ENCODE data around the gene MPHOSPH10.
"Not testable (repeated sequence)": the region's sequence is repeated elsewhere in the genome, so short reads cannot be mapped to it uniquely, and the experiment has no call there.

Gene MPHOSPH10

GRCh38 chr2:71122387-71123298 is 7.8 kb upstream of the MPHOSPH10 start:
- DNase-seq = no peak

GRCh38 chr2:71125506-71126294 is 4.7 kb upstream of the MPHOSPH10 start:
- DNase-seq = no peak

- DNase-seq = no peak
Observed at GRCh38 chr2:71126957-71127356, 3.5 kb upstream of the MPHOSPH10 start.

- DNase-seq = no peak
Observed at GRCh38 chr2:71129114-71129901, 1.1 kb upstream of the MPHOSPH10 start.

- DNase-seq = no peak
Observed at GRCh38 chr2:71129902-71130151, 607 bp upstream of the MPHOSPH10 start.

- no peak for DNase-seq
Observed at GRCh38 chr2:71130905-71131244, 441 bp downstream of the MPHOSPH10 start.

GRCh38 chr2:71131387-71132166 is 1.1 kb downstream of the MPHOSPH10 start:
- DNase-seq = not testable (repeated sequence)

- DNase-seq = no peak
Observed at GRCh38 chr2:71133603-71134002, 3.2 kb downstream of the MPHOSPH10 start.

- no peak for DNase-seq
Observed at GRCh38 chr2:71136174-71136573, 5.7 kb downstream of the MPHOSPH10 start.

GRCh38 chr2:71143782-71144181 is 13.3 kb downstream of the MPHOSPH10 start:
- DNase-seq = no peak

- no peak for DNase-seq
Observed at GRCh38 chr2:71148506-71149063, 18.2 kb downstream of the MPHOSPH10 start.

- DNase-seq = no peak
Observed at GRCh38 chr2:71150082-71150816, 19.8 kb downstream of the MPHOSPH10 start.

- DNase-seq = no peak
Observed at GRCh38 chr2:71151620-71152019, 21.2 kb downstream of the MPHOSPH10 start.

- DNase-seq = no peak
Observed at GRCh38 chr2:71153585-71154224, 23.3 kb downstream of the MPHOSPH10 start.

- DNase-seq = no peak
Observed at GRCh38 chr2:71154279-71154678, 23.8 kb downstream of the MPHOSPH10 start.

GRCh38 chr2:71154798-71155197 is 24.4 kb downstream of the MPHOSPH10 start:
- DNase-seq = no peak

GRCh38 chr2:71155846-71156245 is 25.4 kb downstream of the MPHOSPH10 start:
- DNase-seq = no peak

- DNase-seq = no peak
Observed at GRCh38 chr2:71156573-71156972, 26.1 kb downstream of the MPHOSPH10 start.

GRCh38 chr2:71157124-71157793 is 26.8 kb downstream of the MPHOSPH10 start:
- peak; percentile 39 for DNase-seq

- no peak for DNase-seq
Observed at GRCh38 chr2:71166812-71167211, 36.4 kb downstream of the MPHOSPH10 start.

- no peak for DNase-seq
Observed at GRCh38 chr2:71173096-71173495, 42.7 kb downstream of the MPHOSPH10 start.

All from CD4-positive, alpha-beta T cell treated with Interleukin-15 for 1 hour (primary cell).